Natural killer cell (primary cell): ENCODE measurements around the gene LARGE1. TPM values are rescaled to one million over a fixed set of nuclear protein-coding genes. Genes with fewer than 3 reads are reported as not detected.

Experiments
- ATAC-seq, 3 donors: fragments of 150-1000 bp in 2 of 3; fragments of 200-7000 bp in 1 of 3; cut with Tn5 transposase; 1 replicate in 1 of 3; 2 replicates in 2 of 3; pipeline ENCODE4 v1.10.0; 2021; ENCODE audit warnings: mild to moderate bottlenecking in 2 of 3, moderate library complexity in 2 of 3
- DNase-seq, 2 donors: peaks; one replicate each; pipeline versions ENCODE4 v3.0.0 to v3.0.0-alpha.2; 2013 to 2021; ENCODE audit warnings: mixed read lengths in 1 of 2
- H3K27ac ChIP-seq: one replicate; pipeline ENCODE4 v1.5.1; 2013; ENCODE audit warnings: mild to moderate bottlenecking, low read length
- H3K27me3 ChIP-seq: one replicate; pipeline ENCODE4 v1.6.1; 2013; ENCODE audit warnings: low read length; ENCODE audit not compliant: control insufficient read depth, insufficient read depth
- H3K36me3 ChIP-seq: one replicate; pipeline ENCODE4 v1.6.1; 2013; ENCODE audit warnings: low read length; ENCODE audit not compliant: control insufficient read depth, insufficient read depth
- H3K4me1 ChIP-seq: one replicate; pipeline ENCODE4 v1.6.1; 2013; ENCODE audit warnings: low read length; ENCODE audit not compliant: control insufficient read depth, insufficient read depth
- H3K4me3 ChIP-seq: one replicate; pipeline ENCODE4 v1.5.1; 2013; ENCODE audit warnings: low read length
- H3K9me3 ChIP-seq: one replicate; pipeline ENCODE4 v1.6.1; 2013; ENCODE audit warnings: low read length; ENCODE audit not compliant: control insufficient read depth, insufficient read depth
- H3K27ac Mint-ChIP-seq, 2 donors: one replicate each; pipeline ENCODE4 v1.8.0; 2022; ENCODE audit warnings: mild to moderate bottlenecking in 2 of 2, mixed read lengths in 2 of 2, moderate library complexity in 1 of 2
- H3K27me3 Mint-ChIP-seq, 2 donors: one replicate each; pipeline ENCODE4 v1.8.0; 2022; ENCODE audit warnings: low read depth in 2 of 2, mixed read lengths in 2 of 2
- H3K36me3 Mint-ChIP-seq: one replicate; pipeline ENCODE4 v1.8.0; 2022; ENCODE audit warnings: mixed read lengths
- H3K4me1 Mint-ChIP-seq, 2 donors: one replicate each; pipeline ENCODE4 v1.8.0; 2022; ENCODE audit warnings: mixed read lengths in 2 of 2
- H3K4me3 Mint-ChIP-seq: one replicate; pipeline ENCODE4 v1.8.0; 2022; ENCODE audit warnings: mild to moderate bottlenecking, moderate library complexity, mixed read lengths
- H3K9me3 Mint-ChIP-seq, 2 donors: one replicate each; pipeline ENCODE4 v1.8.0; 2022; ENCODE audit warnings: mixed read lengths in 2 of 2
- WGBS: methylation state at CpG from one replicate; pipeline ENCODE4 v1.1.7; 2013; ENCODE audit warnings: missing lambda C conversion rate; ENCODE audit not compliant: insufficient coverage; 5-methylcytosine and 5-hydroxymethylcytosine counted together
- intact Hi-C: fragments of 100-400 bp; cut with micrococcal nuclease; formaldehyde crosslinking; loops from one replicate; pipeline ENCODE4 v1.14.2; 2022
- total RNA-seq, 4 donors: library from RNA; stranded (reverse); fragments of 120-200 nt in 1 of 4; gene quantifications; one replicate each; pipeline versions ENCODE4 v1.2.3 to v1.2.4, GENCODE V29; 2013 to 2022
- TF ChIP-seq, protein P1 (sequence below): fragments of 200-600 bp; IDR thresholded peaks from one replicate; pipeline ENCODE4 v1.8.0; 2022; ENCODE audit warnings: antibody characterized with exemption

LARGE1 gene
- total RNA-seq, 3 donors from 2014 or later (not counting 1 experiment from before 2014, with no cell fraction given) = 2.6 to 11.6 (median 4.1) TPM

DNA sequence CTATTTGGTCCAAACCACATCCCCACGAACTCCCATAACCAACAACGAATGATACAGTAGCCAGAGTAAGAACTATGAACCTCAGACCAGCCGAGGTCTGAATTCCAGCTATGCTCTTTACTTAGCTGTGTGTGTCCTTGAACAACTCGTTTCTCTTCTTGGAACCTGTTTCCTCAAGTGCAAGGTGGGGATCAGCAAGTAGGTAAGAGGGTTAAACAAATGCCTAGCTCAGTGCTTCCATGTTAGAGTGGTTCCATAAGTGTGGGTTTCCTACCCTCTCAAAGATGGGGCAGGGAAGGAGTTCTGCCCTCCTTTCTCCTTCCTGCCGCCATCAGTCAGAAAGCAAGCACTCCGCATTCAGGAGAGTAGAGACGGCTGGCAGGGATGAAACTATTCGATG, 578.7 kb downstream of the LARGE1 start:
- 88% methylated on average over 7 of the region's 8 CpGs for WGBS
- Mint-ChIP-seq H3K27ac (no peak overlapping the region), H3K27me3 (peaks cover 0 to 1% of the 10 kb centered on the region in 2 donors), H3K4me1 (no peaks in the 10 kb centered on the region), H3K4me3 (no peak overlapping the region), H3K9me3 (no peaks in the 10 kb centered on the region), H3K36me3 (no peaks in the 10 kb centered on the region)
- TF ChIP-seq, protein P1, sequence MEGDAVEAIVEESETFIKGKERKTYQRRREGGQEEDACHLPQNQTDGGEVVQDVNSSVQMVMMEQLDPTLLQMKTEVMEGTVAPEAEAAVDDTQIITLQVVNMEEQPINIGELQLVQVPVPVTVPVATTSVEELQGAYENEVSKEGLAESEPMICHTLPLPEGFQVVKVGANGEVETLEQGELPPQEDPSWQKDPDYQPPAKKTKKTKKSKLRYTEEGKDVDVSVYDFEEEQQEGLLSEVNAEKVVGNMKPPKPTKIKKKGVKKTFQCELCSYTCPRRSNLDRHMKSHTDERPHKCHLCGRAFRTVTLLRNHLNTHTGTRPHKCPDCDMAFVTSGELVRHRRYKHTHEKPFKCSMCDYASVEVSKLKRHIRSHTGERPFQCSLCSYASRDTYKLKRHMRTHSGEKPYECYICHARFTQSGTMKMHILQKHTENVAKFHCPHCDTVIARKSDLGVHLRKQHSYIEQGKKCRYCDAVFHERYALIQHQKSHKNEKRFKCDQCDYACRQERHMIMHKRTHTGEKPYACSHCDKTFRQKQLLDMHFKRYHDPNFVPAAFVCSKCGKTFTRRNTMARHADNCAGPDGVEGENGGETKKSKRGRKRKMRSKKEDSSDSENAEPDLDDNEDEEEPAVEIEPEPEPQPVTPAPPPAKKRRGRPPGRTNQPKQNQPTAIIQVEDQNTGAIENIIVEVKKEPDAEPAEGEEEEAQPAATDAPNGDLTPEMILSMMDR = no peak
- Histone ChIP-seq H3K4me1 (no peaks in the 10 kb centered on the region), H3K36me3 (no peaks in the 10 kb centered on the region), H3K9me3 (no peaks in the 10 kb centered on the region), H3K27me3 (no peaks in the 10 kb centered on the region), H3K4me3 (no peak overlapping the region), H3K27ac (no peak overlapping the region)
- ATAC-seq = no peak
- no peak for DNase-seq
- intact Hi-C loops = no loop called here

DNA sequence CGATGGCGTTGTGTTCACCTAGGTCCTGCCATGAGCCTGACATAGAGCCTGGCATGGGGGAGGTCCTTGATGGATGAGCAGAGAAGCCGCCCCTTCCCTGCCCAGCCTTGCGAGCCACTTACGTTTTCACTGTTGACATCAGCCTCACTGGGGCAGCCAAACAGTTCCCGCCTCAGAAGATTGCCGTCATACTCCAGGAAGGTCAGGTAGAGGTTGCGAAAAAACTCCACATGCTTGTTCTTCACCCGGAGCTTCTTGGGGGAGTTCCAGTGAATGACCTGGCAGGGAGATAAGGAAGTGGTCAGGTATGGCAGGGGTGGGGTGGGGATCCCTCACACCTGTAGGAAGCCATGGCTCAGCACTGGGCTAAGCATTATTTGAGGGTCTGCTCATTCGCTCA, 582.8 kb downstream of the LARGE1 start:
- H3K36me3 ChIP-seq = no peaks in the 10 kb centered on the region
- intact Hi-C loops = no loop called here
- no peak for ATAC-seq
- no peaks in the 10 kb centered on the region for H3K4me1 Mint-ChIP-seq
- H3K4me3 Mint-ChIP-seq = no peak overlapping the region
- no peak overlapping the region for H3K4me3 ChIP-seq
- H3K36me3 Mint-ChIP-seq = no peaks in the 10 kb centered on the region
- no peak for DNase-seq
- H3K27me3 Mint-ChIP-seq = no peaks in the 10 kb centered on the region
- no peaks in the 10 kb centered on the region for H3K27me3 ChIP-seq
- H3K27ac ChIP-seq = no peak overlapping the region
- no peak overlapping the region for H3K27ac Mint-ChIP-seq
- no peaks in the 10 kb centered on the region for H3K9me3 ChIP-seq
- no peaks in the 10 kb centered on the region for H3K9me3 Mint-ChIP-seq
- TF ChIP-seq, protein P1 = no peak
- WGBS = 96% methylated on average over 10 of the region's 10 CpGs
- no peaks in the 10 kb centered on the region for H3K4me1 ChIP-seq

DNA sequence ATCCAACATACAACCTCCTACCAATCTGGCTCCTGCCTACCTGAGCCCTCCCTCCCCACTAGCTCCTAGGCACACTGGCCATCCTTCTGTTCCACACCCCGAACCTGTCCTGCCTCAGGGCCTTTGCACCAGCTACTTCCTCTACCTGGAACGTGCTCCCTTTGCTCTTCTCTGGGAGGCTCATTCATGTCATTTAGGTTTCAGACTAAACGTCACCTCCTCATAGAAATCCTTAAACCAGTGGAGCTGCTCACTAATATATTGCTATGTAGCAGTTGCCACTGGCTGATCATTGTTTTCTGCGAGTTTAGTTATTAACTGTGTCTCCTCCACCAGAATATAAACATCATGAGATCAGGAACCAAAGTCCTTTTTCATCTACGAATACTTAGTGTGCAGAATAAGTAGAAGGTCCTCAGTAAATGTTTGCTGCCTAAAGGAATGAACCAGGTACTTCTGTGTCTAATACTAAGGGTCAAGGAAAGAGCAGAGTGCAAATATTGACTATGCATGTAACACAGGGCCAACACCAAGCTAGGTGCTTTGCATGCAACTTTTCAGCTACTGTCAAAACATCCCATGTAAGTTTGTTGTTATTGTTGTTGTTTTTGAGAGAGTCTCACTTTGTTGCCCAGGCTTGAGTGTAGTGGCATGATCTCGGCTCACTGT, 584.5 kb downstream of the LARGE1 start:
- no peaks in the 10 kb centered on the region for H3K9me3 Mint-ChIP-seq
- intact Hi-C loops = no loop called here
- no peak overlapping the region for H3K4me3 Mint-ChIP-seq
- H3K27ac ChIP-seq = no peak overlapping the region
- no peak overlapping the region for H3K27ac Mint-ChIP-seq
- TF ChIP-seq, protein P1 = no peak
- H3K27me3 ChIP-seq = no peaks in the 10 kb centered on the region
- H3K4me1 ChIP-seq = no peaks in the 10 kb centered on the region
- H3K36me3 Mint-ChIP-seq = no peaks in the 10 kb centered on the region
- 73% methylated on average over 5 of the region's 6 CpGs for WGBS
- peaks cover 0 to 7% of the 10 kb centered on the region in 2 donors for H3K27me3 Mint-ChIP-seq
- no peaks in the 10 kb centered on the region for H3K9me3 ChIP-seq
- ATAC-seq = no peak
- DNase-seq = no peak
- no peaks in the 10 kb centered on the region for H3K4me1 Mint-ChIP-seq
- no peak overlapping the region for H3K4me3 ChIP-seq
- no peaks in the 10 kb centered on the region for H3K36me3 ChIP-seq

DNA sequence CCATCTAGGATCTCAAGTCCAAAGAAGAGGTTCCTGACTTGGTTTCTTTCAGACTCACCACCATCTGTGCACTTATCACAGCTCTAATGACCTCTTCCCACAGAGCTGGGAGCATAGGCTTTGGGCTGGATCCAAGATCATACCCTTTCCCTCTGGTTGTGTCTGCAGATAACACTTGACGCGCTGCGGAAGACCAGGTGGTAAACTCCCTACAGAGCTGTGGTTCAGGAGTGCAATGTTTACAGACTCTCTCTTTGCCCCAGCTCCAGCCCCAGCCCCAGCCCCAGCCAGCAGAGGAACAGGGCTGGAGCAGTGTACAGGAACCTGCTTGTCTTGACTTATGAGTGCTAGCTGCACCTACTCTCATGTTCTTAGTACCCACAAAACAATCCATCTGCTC, 587.7 kb downstream of the LARGE1 start:
- H3K27ac ChIP-seq = no peak overlapping the region
- Mint-ChIP-seq H3K27me3 (peaks cover 0 to 7% of the 10 kb centered on the region in 2 donors), H3K4me1 (no peaks in the 10 kb centered on the region), H3K9me3 (no peaks in the 10 kb centered on the region), H3K4me3 (no peak overlapping the region), H3K27ac (no peak overlapping the region), H3K36me3 (no peaks in the 10 kb centered on the region)
- WGBS = 59% methylated on average over 3 of the region's 3 CpGs
- TF ChIP-seq, protein P1 = no peak
- no peaks in the 10 kb centered on the region for H3K9me3 ChIP-seq
- ATAC-seq = no peak
- H3K27me3 ChIP-seq = no peaks in the 10 kb centered on the region
- no peaks in the 10 kb centered on the region for H3K36me3 ChIP-seq
- no peaks in the 10 kb centered on the region for H3K4me1 ChIP-seq
- intact Hi-C loops = no loop called here
- no peak for DNase-seq
- H3K4me3 ChIP-seq = no peak overlapping the region
